HG03342 (cell line): ENCODE measurements around the gene MCF2L2.

Experiments
- ATAC-seq: cut with Tn5 transposase; IDR thresholded peaks from one replicate; pipeline ENCODE4 v1.9.1; 2021; ENCODE audit warnings: mild to moderate bottlenecking, moderate library complexity; ENCODE audit not compliant: unreplicated experiment

The MCF2L2 gene

DNA sequence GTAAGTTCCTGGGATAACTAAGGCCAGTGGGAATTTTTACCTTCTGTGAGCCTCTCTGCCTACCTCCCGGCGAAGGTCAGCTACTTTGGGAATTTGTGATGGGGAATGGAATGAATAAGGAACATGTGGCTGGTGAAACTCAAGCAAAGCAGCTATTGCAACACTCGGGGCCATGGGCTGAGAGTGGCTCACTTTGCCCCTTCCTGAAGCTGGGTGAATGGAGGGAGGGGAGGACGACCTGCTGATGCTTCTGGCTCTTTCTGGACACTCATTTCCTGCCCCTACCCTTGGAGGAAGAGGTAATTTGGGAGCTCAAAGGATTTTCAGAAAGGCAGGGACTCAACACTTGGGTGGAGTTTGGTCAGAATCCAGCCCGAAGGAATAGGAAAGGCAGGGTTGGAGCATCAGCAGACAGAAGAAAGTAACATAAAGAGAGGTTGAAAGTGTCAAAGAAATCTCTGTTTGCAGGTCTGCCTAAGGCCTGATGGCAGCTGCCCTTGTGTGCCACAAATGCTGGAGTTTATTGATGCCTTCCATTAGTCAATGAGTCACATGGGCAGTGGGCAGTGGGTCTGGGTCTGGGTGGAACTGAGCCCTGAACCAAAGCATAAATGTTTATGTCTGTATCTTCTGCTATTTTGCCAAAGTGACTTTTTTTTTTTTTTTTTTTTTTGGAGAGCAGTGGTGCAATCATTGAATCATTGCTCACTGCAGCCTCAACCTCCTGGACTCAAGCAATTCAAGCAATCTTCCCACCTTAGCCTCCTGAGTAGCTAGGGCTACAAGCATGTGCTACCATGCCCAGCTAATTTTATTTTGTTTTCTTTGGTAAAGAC, 278.3 kb downstream of the MCF2L2 start:
- ATAC-seq = no peak

DNA sequence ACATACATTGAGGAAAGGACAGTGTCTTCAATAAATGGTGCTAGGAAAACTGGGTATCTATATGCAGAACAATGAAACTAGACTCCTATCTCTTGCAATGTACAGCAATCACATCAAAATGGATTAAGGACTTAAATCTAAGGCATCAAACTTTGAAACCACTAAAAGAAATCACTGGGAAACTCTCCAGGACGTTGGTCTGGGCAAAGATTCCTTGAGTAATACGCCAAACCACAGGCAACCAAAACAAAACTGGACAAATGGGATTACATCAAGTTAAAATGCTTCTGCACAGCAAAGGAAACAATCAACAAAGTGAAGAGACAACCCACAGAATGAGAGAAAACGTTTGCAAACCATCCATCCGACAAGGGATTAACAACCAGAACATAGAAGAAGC, 280.4 kb downstream of the MCF2L2 start:
- no peak for ATAC-seq

DNA sequence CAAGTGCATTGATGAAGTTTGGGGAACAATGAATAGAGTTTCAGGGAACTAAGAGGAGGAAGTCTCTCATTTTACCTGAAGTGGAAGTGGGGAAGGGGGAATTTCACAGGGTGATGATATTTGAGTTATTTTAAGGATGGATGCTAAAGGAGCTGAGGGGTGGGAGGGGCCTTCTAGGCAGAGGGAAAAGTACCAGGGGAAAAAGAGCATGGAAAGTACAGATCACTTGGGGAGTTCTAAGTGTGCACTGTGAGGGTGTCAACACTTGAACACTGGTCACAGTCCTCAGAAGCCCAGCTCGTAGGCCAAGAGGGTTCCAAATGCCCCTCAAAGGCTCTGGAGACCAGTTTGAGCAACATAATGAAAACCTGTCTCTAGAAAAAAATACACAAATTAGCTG, 284.1 kb downstream of the MCF2L2 start:
- no peak for ATAC-seq

DNA sequence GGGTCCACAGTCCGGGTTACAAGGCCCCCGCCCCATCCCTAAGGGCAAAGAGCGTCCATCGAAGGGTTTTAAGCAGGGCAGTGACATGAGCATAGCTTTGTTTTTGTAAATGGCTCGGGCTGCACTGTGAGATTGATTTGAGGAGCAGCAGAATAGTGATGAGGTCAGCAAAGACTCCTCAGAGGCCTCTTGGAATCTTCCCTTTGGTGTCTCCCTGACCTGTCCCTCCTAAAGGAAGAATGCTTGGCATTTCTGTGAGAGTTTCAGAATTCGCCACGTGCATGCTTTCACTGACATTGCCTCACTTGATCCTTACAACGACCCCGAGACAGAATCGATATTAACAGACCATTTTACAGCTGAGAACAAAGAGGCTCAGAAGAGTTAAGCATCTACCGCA, 286.2 kb downstream of the MCF2L2 start:
- no peak for ATAC-seq

DNA sequence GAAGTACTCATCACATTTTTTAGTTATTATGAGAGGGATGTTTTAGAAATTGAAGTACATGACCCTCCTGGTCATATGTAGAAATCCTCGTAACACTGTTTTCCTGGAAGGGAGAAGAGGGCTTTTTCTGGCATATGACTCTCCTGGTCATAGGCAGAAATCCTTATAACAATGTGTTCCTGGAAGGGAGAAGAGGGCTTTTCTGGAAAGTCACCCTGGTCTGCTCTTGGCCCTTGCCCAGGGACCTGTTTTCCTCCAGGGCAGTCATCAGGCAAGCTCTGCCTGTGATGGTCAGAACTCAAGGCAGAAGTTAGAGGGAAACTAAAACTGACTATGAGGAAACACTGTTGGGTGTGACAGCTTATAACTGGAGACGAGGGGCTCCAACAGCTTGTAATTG, 293.6 kb downstream of the MCF2L2 start:
- ATAC-seq = no peak

DNA sequence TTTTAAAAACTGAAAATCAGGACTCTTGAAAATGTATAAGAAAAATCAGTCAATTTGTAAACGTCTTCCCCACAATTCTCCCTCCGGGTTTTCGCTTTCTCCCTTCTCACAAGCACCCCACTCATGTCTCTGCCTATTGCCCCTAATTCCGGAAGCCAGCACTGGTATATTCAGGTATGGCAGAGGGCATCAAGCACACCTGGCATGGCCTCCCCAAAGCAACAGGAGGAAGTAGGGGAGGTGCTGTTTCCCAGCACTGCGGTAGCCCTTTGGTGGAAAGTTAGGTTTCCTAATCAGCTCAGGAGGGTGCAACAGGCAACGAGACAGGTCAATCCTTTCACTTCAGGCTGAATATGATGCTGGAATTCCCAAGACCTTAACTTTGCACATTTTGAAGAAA, 296.0 kb downstream of the MCF2L2 start:
- no peak for ATAC-seq

DNA sequence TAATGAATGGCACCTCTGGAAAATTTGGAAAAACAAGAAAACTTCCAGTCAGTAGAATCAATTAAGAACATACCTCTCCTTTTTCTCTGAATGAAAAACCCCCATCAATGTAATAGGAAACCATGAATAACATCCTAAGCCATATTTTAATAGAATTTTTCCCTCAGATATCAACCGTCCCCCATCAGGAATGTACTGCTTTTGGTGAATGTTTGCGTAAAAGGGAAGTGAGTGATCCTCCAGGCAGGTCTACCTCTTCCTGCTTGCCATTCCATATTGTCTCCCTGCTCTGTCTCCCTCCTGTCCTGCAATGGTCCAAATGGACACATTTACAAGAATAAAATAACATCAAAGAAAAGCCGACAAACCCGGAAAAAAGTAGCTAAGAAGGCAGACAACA, 296.7 kb downstream of the MCF2L2 start:
- ATAC-seq = no peak

DNA sequence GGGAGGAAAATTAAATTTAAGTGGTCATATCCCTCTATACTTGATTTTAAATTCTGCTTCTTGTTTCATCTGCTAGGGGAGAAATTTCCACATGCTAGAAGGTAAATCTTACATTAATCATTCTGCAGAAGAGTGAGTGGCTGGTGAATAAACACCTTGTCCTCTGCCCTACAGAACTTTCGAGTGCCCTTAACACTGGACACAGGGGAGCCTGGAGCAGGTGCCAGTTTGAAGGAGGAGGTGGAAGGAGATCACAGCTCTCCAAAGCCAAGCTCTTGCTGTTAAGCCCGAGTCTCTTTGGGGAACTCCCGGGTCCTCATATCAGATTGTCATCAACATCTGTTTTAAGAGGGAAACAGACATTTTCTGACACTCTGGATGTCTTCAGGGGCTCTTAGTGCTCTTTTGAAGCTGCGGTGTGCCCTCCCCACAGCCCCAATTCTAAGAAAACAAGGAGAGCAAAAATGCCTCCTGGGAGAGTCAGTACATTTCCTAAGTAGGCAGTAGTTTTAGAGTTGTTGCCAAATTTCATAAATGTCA, 297.2 kb downstream of the MCF2L2 start:
- ATAC-seq = no peak

DNA sequence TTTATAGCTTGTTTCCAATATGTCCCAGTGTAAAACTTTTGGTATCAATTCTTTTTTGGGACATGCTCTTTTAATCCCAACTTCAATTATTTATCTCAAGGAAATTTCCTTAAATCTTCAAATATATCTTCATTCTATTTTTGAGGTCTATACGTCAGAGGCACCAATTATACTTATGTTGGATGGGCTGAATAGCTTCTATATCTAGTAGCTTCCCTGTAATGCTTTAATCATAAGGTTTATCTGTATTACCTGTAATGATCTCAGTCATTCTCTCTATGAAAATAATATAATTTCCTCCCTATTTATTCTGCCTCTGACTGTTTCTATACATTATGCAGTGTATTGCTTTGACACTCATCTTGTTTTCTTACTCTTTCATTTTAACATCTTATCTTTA, 299.2 kb downstream of the MCF2L2 start:
- ATAC-seq = no peak

DNA sequence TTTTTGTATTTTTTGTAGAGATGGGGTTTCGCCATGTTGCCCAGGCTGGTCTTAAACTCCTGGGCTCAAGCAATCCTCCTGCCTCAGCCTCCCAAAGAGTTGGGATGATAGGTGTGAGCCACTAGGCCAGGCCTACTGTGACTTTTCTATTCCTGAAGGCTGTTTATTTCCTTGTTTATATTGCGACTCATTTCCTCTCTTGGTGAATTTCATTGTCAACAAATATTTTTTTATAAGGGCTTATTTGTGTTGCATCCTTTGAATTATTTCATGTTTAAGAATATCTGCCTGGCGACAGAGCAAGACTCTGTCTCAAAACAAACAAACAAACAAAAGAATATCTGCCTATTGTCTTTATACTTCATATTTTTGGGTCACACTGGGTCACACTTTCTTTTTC, 299.7 kb downstream of the MCF2L2 start:
- no peak for ATAC-seq
